SK-N-SH (cell line): ENCODE results near the gene SIRT1.

Experiments
- CTCF ChIP-seq: fragments of 200-600 bp; sonication (generic); IDR thresholded peaks from 2 replicates; pipeline ENCODE4 v1.6.1; 2017; ENCODE audit warnings: antibody characterized with exemption, mild to moderate bottlenecking, moderate library complexity
- EP300 ChIP-seq, 2 experiments: IDR thresholded peaks; 2 replicates each; pipeline versions ENCODE4 v1.4.0 to v1.6.1; 2012; ENCODE audit warnings: borderline replicate concordance in 1 of 2, low read depth in 1 of 2, low read length in 1 of 2
- YY1 ChIP-seq: IDR thresholded peaks from 2 replicates; pipeline ENCODE4 v1.4.0; 2012; ENCODE audit warnings: low read depth, mild to moderate bottlenecking

DNA sequence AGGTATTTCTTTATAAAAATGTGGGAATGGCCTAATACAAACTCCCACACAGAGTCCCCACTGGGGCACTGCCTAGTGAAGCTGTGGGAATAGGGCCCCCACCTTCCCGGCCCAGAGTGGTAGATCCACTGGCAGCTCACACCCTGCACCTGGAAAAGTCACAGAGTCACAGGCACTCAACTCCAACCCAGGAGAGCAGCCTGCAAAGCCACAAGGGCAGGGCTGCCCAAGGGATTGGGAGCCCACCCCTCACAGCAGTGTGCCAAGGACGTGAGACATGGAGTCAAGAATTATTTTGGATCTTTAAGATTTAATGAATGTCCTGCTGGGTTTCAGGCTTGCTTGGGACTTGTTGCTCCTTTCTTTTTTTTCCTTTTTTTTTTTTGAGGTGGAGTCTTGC is 41.2 kb upstream of the SIRT1 start:
- TF ChIP-seq CTCF (no peak), EP300 (IDR thresholded peaks at IDR 0.05; ENCODE audit: borderline replicate concordance in 1 of 2, low read depth in 1 of 2, low read length in 1 of 2) (no peak), YY1 (no peak)
